H1 (cell line): ENCODE data around the gene SAMD14. TPM values are rescaled to one million over a fixed set of nuclear protein-coding genes. Genes with fewer than 3 reads are reported as not detected.

Experiments
- CTCF ChIA-PET: fragments of 300-600 bp; sonication (Branson Sonifier 250); formaldehyde crosslinking; loops from one replicate; lab custom pipeline; 2021; ENCODE audit not compliant: partially characterized antibody; lab: Charles Lee
- POLR2A ChIA-PET: fragments of 300-600 bp; sonication (Branson Sonifier 250); formaldehyde crosslinking; loops from one replicate; lab custom pipeline; 2021; ENCODE audit warnings: inconsistent platforms; ENCODE audit not compliant: partially characterized antibody; lab: Charles Lee
- DNase-seq, 2 experiments: peaks; one replicate each; pipeline versions ENCODE4 v3.0.0 to v3.0.0-alpha.2; 2010 to 2022; ENCODE audit warnings: low spot score in 2 of 2, low read depth in 1 of 2, mixed read lengths in 1 of 2
- FAIRE-seq: peaks from 2 replicates; lab custom pipeline; 2011; peaks lifted over from hg19 to GRCh38; lab: Jason Lieb, UNC
- H2AFZ ChIP-seq: 2 replicates; pipeline ENCODE4 v1.8.1; 2012; ENCODE audit warnings: low read length, inconsistent platforms
- H2AK5ac ChIP-seq: 2 replicates; pipeline ENCODE4 v1.6.1; 2013; ENCODE audit warnings: low read depth, low read length
- H2BK120ac ChIP-seq: replicated peaks from 2 replicates; pipeline ENCODE3; 2013; ENCODE audit warnings: low read depth, low read length, inconsistent platforms
- H2BK12ac ChIP-seq: 2 replicates; pipeline ENCODE4 v1.6.1; 2013; ENCODE audit warnings: low read depth, low read length
- H2BK15ac ChIP-seq: 2 replicates; pipeline ENCODE4 v1.6.1; 2013; ENCODE audit warnings: low read length
- H2BK20ac ChIP-seq: 2 replicates; pipeline ENCODE4 v1.6.1; 2013; ENCODE audit warnings: low read length
- H2BK5ac ChIP-seq: 2 replicates; pipeline ENCODE4 v1.6.1; 2013; ENCODE audit warnings: low read depth, low read length
- H3K14ac ChIP-seq: 2 replicates; pipeline ENCODE4 v1.6.1; 2013; ENCODE audit warnings: inconsistent platforms; ENCODE audit not compliant: insufficient read length
- H3K18ac ChIP-seq: 2 replicates; pipeline ENCODE4 v1.6.1; 2013; ENCODE audit warnings: low read length; ENCODE audit errors: extremely low read depth
- H3K23ac ChIP-seq: 2 replicates; pipeline ENCODE4 v1.6.1; 2013; ENCODE audit warnings: inconsistent platforms; ENCODE audit not compliant: insufficient read length
- H3K23me2 ChIP-seq: 2 replicates; pipeline ENCODE4 v1.6.1; 2013; ENCODE audit warnings: low read depth, low read length
- H3K27ac ChIP-seq: 2 replicates; pipeline ENCODE4 v1.6.1; 2011; ENCODE audit warnings: low read depth, low read length, inconsistent platforms
- H3K27me3 ChIP-seq, 4 experiments: replicated peaks in 1 of 4; 1 replicate in 1 of 4; 2 replicates in 3 of 4; pipeline versions ENCODE4 v1.6.1 to v1.8.1; 2011 to 2013; ENCODE audit warnings: low read length in 3 of 4, mild to moderate bottlenecking in 3 of 4, inconsistent platforms in 2 of 4, mixed read lengths in 2 of 4, moderate library complexity in 1 of 4; ENCODE audit not compliant: control insufficient read depth in 3 of 4, insufficient read depth in 3 of 4; ENCODE audit errors: extremely low read depth in 1 of 4
- H3K36me3 ChIP-seq, 4 experiments: 2 replicates each; pipeline versions ENCODE4 v1.6.1 to v1.8.1; 2011 to 2013; ENCODE audit warnings: mild to moderate bottlenecking in 4 of 4, low read length in 3 of 4, moderate library complexity in 2 of 4, control low read depth in 1 of 4, inconsistent platforms in 1 of 4; ENCODE audit not compliant: insufficient read depth in 4 of 4, control insufficient read depth in 2 of 4
- H3K4ac ChIP-seq: replicated peaks from 2 replicates; pipeline ENCODE3; 2013; ENCODE audit warnings: low read length, low read depth, mixed read lengths, inconsistent platforms; ENCODE audit not compliant: insufficient read length
- H3K4me1 ChIP-seq, 4 experiments: replicated peaks in 1 of 4; 1 replicate in 1 of 4; 2 replicates in 3 of 4; pipeline versions ENCODE4 v1.6.1 to v1.8.1; 2011 to 2013; ENCODE audit warnings: low read length in 3 of 4, inconsistent platforms in 2 of 4, mixed read lengths in 1 of 4; ENCODE audit not compliant: insufficient read depth in 4 of 4, control insufficient read depth in 3 of 4
- H3K4me2 ChIP-seq, 2 experiments: 2 replicates each; pipeline versions ENCODE4 v1.6.1 to v1.8.1; 2011 to 2013; ENCODE audit warnings: low read depth in 2 of 2, low read length in 2 of 2, control low read depth in 1 of 2, inconsistent platforms in 1 of 2, mild to moderate bottlenecking in 1 of 2; ENCODE audit not compliant: insufficient read depth in 1 of 2
- H3K4me3 ChIP-seq, 4 experiments: fragments of 200-600, 300-600 bp in 1 of 4; sonication (generic), shearing (Covaris generic), sonication (Bioruptor Twin) in 1 of 4; 2 replicates each; pipeline versions ENCODE4 v1.5.1 to v1.8.1; 2011 to 2016; ENCODE audit warnings: low read length in 4 of 4, low read depth in 3 of 4, control low read depth in 2 of 4, inconsistent platforms in 2 of 4, mild to moderate bottlenecking in 2 of 4, mixed read lengths in 1 of 4, moderate library complexity in 1 of 4; ENCODE audit not compliant: insufficient read depth in 2 of 4; ENCODE audit errors: extremely low read depth in 1 of 4
- H3K56ac ChIP-seq: replicated peaks from 2 replicates; pipeline ENCODE3; 2013; ENCODE audit warnings: low read depth, mild to moderate bottlenecking, mixed read lengths, low read length, inconsistent platforms; ENCODE audit not compliant: insufficient read length
- H3K79me1 ChIP-seq: 2 replicates; pipeline ENCODE4 v1.6.1; 2013; ENCODE audit warnings: low read depth, low read length, control low read depth
- H3K79me2 ChIP-seq, 2 experiments: 2 replicates each; pipeline versions ENCODE4 v1.6.1 to v1.8.1; 2012 to 2013; ENCODE audit warnings: low read length in 2 of 2, mild to moderate bottlenecking in 2 of 2, inconsistent platforms in 1 of 2; ENCODE audit not compliant: insufficient read depth in 2 of 2, control insufficient read depth in 1 of 2
- H3K9ac ChIP-seq, 4 experiments: replicated peaks in 1 of 4; 1 replicate in 1 of 4; 2 replicates in 3 of 4; pipeline versions ENCODE4 v1.6.1 to v1.8.1; 2011 to 2013; ENCODE audit warnings: low read depth in 3 of 4, low read length in 3 of 4, control low read depth in 2 of 4, mild to moderate bottlenecking in 2 of 4, moderate library complexity in 2 of 4, inconsistent platforms in 1 of 4; ENCODE audit errors: extremely low read depth in 1 of 4
- H3K9me3 ChIP-seq, 2 experiments: 2 replicates each; pipeline versions ENCODE4 v1.6.1 to v1.8.1; 2012 to 2013; ENCODE audit warnings: mild to moderate bottlenecking in 2 of 2, moderate library complexity in 2 of 2, control low read depth in 1 of 2, inconsistent platforms in 1 of 2, low read depth in 1 of 2, low read length in 1 of 2, mixed read lengths in 1 of 2; ENCODE audit not compliant: insufficient read depth in 2 of 2
- H4K20me1 ChIP-seq, 2 experiments: replicated peaks in 1 of 2; 2 replicates each; pipeline versions ENCODE3 to v1.8.1; 2011 to 2013; ENCODE audit warnings: inconsistent platforms in 2 of 2, low read length in 2 of 2, mild to moderate bottlenecking in 1 of 2; ENCODE audit not compliant: insufficient read depth in 2 of 2, control insufficient read depth in 1 of 2
- H4K5ac ChIP-seq: 2 replicates; pipeline ENCODE4 v1.6.1; 2013; ENCODE audit warnings: low read length, low read depth, mixed read lengths, inconsistent platforms; ENCODE audit not compliant: insufficient read length
- H4K8ac ChIP-seq: 2 replicates; pipeline ENCODE4 v1.8.0; 2013; ENCODE audit warnings: mild to moderate bottlenecking, moderate library complexity, low read length, inconsistent platforms; ENCODE audit not compliant: insufficient read depth; ENCODE audit errors: extremely low read depth
- H4K91ac ChIP-seq: replicated peaks from 2 replicates; pipeline ENCODE3; 2013; ENCODE audit warnings: low read length, mixed read lengths, inconsistent platforms; ENCODE audit not compliant: insufficient read length
- BACH1 ChIP-seq: IDR thresholded peaks from 2 replicates; pipeline ENCODE4 v1.6.1; 2012; ENCODE audit warnings: low read length, improper control_type of control experiment
- CHD1 ChIP-seq: IDR thresholded peaks from 2 replicates; pipeline ENCODE4 v1.6.1; 2012; ENCODE audit warnings: low read depth, low read length, improper control_type of control experiment
- EP300 ChIP-seq, 2 experiments: IDR thresholded peaks; 1 replicate in 1 of 2; 2 replicates in 1 of 2; pipeline ENCODE4 v1.6.1; 2011 to 2012; ENCODE audit warnings: low read depth in 2 of 2, low read length in 2 of 2, mild to moderate bottlenecking in 2 of 2, borderline replicate concordance in 1 of 2, inconsistent platforms in 1 of 2, moderate library complexity in 1 of 2
- FOSL1 ChIP-seq: IDR thresholded peaks from 2 replicates; pipeline ENCODE4 v1.6.1; 2011; ENCODE audit warnings: mild to moderate bottlenecking, low read depth, low read length, moderate library complexity; ENCODE audit not compliant: insufficient read depth
- KDM4A ChIP-seq: IDR thresholded peaks from one replicate; pipeline ENCODE4 v1.7.1; 2012; ENCODE audit warnings: low read depth, mild to moderate bottlenecking, moderate library complexity, low read length, inconsistent platforms; ENCODE audit not compliant: severe bottlenecking
- KDM5A ChIP-seq: fragments of 200-600 bp; IDR thresholded peaks from 2 replicates; pipeline ENCODE4 v1.7.1; 2012; ENCODE audit warnings: mild to moderate bottlenecking, low read length, inconsistent platforms, mixed read lengths
- SAP30 ChIP-seq: fragments of 300-600 bp; sonication (generic); IDR thresholded peaks from 2 replicates; pipeline ENCODE4 v1.7.1; 2012; ENCODE audit warnings: low read length, moderate library complexity, mild to moderate bottlenecking, inconsistent platforms; ENCODE audit not compliant: insufficient read depth, insufficient replicate concordance
- SIN3A ChIP-seq, 2 experiments: IDR thresholded peaks in 1 of 2; conservative IDR thresholded peaks in 1 of 2; 2 replicates each; pipeline ENCODE4 v1.6.1; 2011 to 2012; ENCODE audit warnings: low read length in 2 of 2, improper control_type of control experiment in 1 of 2, low read depth in 1 of 2, mild to moderate bottlenecking in 1 of 2
- SIRT6 ChIP-seq: IDR thresholded peaks from one replicate; pipeline ENCODE4 v1.7.1; 2012; ENCODE audit warnings: low read length, inconsistent platforms
- TEAD4 ChIP-seq: IDR thresholded peaks from 2 replicates; pipeline ENCODE4 v1.6.1; 2012; ENCODE audit warnings: low read depth, low read length, inconsistent platforms, mixed read lengths
- YY1 ChIP-seq: IDR thresholded peaks from 2 replicates; pipeline ENCODE4 v1.6.1; 2011; ENCODE audit warnings: low read depth, mild to moderate bottlenecking, low read length
- WGBS, 2 experiments: shearing (Covaris generic) in 1 of 2; methylation state at CpG; one replicate each; pipeline versions ENCODE4 v1.1.6 to v1.1.7; 2013 to 2015; ENCODE audit warnings: low lambda C conversion rate in 2 of 2, mixed read lengths in 2 of 2, inconsistent platforms in 1 of 2, low coverage in 1 of 2, missing lambda C conversion rate in 1 of 2; ENCODE audit not compliant: insufficient replicate concordance in 2 of 2, insufficient coverage in 1 of 2, insufficient read length in 1 of 2; ENCODE audit errors: extremely low coverage in 1 of 2, missing lambda C conversion rate in 1 of 2; 5-methylcytosine and 5-hydroxymethylcytosine counted together
- polyA plus RNA-seq, 7 experiments: library from polyadenylated mRNA; depleted of rRNA in 3 of 7; stranded (reverse) in 5 of 7; unstranded in 2 of 7; fragments of >200 nt in 5 of 7; fragments of 200-250 nt in 2 of 7; gene quantifications; 1 replicate in 5 of 7; 2 replicates in 1 of 7; 4 replicates in 1 of 7; pipeline versions ENCODE4 v1.2.1 to v1.2.3, GENCODE V29; 2011 to 2013; ENCODE audit warnings: missing spikeins in 2 of 7, mixed read lengths in 2 of 7
- total RNA-seq: library from RNA; stranded (reverse); fragmentation: NEBNext Ultra II Directional; extraction: Animal tissue kit (Norgen Biotek cat#: 25700); gene quantifications from 2 replicates; pipeline ENCODE4 v1.2.1, GENCODE V29; 2021
- TF ChIP-seq, protein P1 (sequence below): IDR thresholded peaks from 2 replicates; pipeline ENCODE4 v1.6.1; 2012; ENCODE audit warnings: inconsistent platforms

The SAMD14 gene
- total and polyA plus RNA-seq, 2 of the 8 experiments (the other 6 are each of a cell fraction or from before 2014, with no cell fraction given): 5.7 to 5.8 TPM

GRCh38 chr17:50097926-50098325 is 32.0 kb downstream of the SAMD14 start:
- Histone ChIP-seq H3K14ac (no peak overlapping the region), H3K9ac (no peak overlapping the region), H2AFZ (no peak overlapping the region), H4K20me1 (no peaks in the 10 kb centered on the region), H3K4me1 (peaks cover 0 to 25% (median 17%) of the 10 kb centered on the region in 4 experiments; a peak in 6 of 7 replicates), H3K9me3 (no peaks in the 10 kb centered on the region), H2BK15ac (no peak overlapping the region), H2BK12ac (no peak overlapping the region), H3K79me2 (peaks cover 0 to 4% of the 10 kb centered on the region in 2 experiments; a peak in 1 of 4 replicates), H3K27ac (no peak overlapping the region), H4K91ac (no peak overlapping the region), H3K4me2 (no peak overlapping the region), H3K23me2 (peaks cover 17% of the 10 kb centered on the region), H3K79me1 (peaks cover 3% of the 10 kb centered on the region), H3K36me3 (peaks cover 0 to 9% (median 0%) of the 10 kb centered on the region in 4 experiments; a peak in 1 of 8 replicates), H3K27me3 (peaks cover 0 to 3% (median 0%) of the 10 kb centered on the region in 4 experiments; a peak in 4 of 7 replicates), H4K8ac (no peak overlapping the region), H3K23ac (no peak overlapping the region), H2BK20ac (no peak overlapping the region), H2BK120ac (no peak overlapping the region), H2AK5ac (no peak overlapping the region), H4K5ac (no peak overlapping the region), H3K56ac (no peak overlapping the region), H2BK5ac (no peak overlapping the region), H3K4ac (no peak overlapping the region), H3K18ac (no peak overlapping the region), H3K4me3 (no peak overlapping the region)
- ChIA-PET POLR2A (interaction anchor here (1.8 kb wide), 1 partner anchor 14 kb away, joined by 5 read pairs; no protein-coding TSS in a partner anchor), CTCF (interaction anchor here (1.3 to 15.7 kb wide), 7 partner anchors 11 to 67 kb away, joined by 3 to 412 read pairs (median 7); partner anchors contain the start of gene SGCA)
- no peak for DNase-seq
- 93% methylated on average over 4 of the region's 4 CpGs; no CpG with 5 or more reads in 1 of the 2 experiments for WGBS, 2 experiments
- FAIRE-seq: no peak
- TF ChIP-seq FOSL1 (no peak), BACH1 (no peak), EP300 (IDR thresholded peaks at IDR 0.05; ENCODE audit: borderline replicate concordance in 1 of 2, low read depth in 2 of 2, low read length in 2 of 2) (no peak), SIN3A (conservative IDR thresholded peaks at IDR 0.05 in 1 of 2, IDR thresholded peaks at IDR 0.05 in 1 of 2; ENCODE audit: low read depth in 1 of 2, low read length in 2 of 2) (no peak), CHD1 (no peak), KDM5A (no peak), SIRT6 (no peak), SAP30 (no peak), YY1 (no peak), TEAD4 (no peak), KDM4A (no peak)
- TF ChIP-seq, protein P1, sequence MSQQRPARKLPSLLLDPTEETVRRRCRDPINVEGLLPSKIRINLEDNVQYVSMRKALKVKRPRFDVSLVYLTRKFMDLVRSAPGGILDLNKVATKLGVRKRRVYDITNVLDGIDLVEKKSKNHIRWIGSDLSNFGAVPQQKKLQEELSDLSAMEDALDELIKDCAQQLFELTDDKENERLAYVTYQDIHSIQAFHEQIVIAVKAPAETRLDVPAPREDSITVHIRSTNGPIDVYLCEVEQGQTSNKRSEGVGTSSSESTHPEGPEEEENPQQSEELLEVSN: no peak
